NCI-H82 treated with DMSO at 0.1 percent for 48 hours (cell line): ENCODE data around the gene TIGD1.

ENCODE experiments used
- DNase-seq: peaks from one replicate; lab custom pipeline; 2025; ENCODE audit not compliant: unreplicated experiment; lab: John Stamatoyannopoulos, UW

Gene TIGD1

DNA sequence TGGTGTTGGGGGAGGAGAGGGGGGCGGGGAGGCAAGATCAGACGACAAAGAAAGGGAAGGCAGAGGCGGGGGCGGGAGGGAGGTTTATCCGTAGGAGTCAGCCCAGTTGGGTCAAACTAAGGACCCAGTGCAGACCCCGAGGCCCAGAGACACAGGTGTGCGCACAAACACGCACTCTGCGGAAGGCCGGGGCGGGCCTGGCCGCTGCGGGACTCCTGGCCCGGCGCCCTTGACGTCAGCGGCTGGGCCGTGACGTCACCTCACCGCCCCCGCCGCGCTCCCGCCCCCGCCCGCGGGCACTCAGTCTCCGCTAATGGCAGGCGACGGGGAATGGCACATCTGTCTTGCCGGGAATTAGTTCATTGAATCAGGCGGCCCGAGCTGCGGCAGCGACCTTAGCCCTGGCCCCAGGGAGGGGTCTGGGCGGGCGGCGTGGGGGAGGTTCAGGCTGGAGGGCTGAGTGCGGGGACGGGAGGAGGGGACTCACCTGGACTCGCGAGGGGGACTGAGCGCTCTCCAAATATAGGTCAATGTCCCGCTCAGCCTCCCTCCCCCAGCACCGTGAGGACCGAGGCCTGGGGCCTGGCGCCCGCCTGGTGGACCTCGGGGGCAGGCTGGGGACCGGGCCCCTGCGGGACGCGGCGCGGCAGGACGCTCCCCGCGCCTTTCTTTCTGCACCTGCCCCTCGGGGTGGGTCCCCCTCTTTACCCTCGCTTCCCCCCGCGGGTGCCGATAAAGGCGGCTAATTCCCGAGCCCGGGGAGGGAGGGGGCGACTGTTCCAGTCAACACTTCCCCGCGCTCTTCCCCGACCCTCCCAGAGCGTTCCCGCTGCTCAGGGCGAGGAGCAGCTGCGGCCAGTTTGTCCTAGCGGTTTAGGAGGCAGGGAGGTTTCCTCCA is 47.2 kb downstream of the TIGD1 start:
- peak; percentile 60 for DNase-seq

DNA sequence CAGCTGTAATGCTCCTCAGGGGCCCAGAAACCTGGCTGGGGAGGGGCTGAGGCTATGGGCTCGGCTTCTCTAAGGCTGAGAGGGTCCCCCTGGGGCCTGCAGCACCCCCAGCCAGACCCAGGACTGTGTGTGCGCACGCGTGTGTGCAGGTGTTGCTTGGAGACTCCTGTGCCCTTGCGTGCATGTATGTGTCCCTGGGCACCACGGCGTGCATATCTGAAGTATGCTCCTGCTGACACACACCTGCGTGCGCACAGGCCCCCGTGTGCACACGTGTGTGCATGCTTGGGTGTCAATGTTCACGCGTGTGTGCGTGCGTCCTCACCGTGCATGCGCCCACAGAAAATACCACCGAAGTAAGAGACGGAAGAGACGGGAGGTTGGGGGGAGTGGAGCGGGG is 47.8 kb downstream of the TIGD1 start:
- no peak for DNase-seq

DNA sequence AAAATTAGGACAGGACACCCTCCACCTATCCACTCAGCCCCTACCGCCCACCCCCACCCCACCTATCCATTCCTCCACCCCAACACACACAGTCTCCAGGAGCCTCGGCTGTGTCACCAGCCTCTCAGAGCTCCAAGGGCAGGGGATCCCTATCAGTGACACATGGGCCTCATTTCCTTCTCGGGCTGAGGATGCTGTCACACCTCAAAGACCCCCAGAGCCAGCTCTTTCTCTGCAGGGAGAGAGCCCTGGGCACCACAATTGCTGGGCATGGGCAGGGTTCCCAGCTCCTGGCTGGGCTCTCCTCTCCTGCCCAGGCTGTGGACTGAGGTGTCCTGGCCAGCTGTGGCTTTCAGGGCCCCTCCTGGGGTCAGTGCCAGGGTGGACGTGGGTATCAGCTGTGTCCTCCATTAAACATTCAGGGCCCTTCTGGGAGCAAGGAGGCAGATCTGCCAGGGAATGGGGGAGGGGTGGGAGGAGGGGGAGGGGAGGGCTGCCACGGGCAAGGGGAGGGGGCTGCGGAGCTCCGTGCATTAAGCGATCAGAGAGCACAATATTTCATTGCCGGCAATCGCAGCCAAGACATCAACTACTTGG is 48.5 kb downstream of the TIGD1 start:
- no peak for DNase-seq

DNA sequence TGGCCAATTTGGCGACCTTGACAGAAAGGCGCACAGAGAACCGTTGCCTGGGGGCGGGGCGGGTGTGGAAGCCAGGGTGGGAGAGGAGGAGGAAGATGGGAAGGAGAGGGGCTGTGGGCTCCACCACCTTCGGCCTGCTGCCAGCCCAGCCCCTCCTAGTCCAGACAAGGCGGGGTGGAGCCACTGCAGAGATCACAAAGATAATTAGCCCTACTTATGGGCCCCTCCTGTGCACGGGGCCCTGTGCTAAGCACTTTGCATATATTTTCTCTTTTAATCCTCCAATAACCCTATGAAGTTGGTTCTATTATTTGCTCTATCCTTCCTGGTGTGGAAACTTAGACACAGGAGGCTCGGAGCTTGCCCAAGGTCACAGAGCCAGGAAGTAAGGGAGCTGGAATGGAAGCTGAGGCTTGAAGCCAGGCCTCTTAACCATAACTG is 49.0 kb downstream of the TIGD1 start:
- DNase-seq = peak; percentile 74

DNA sequence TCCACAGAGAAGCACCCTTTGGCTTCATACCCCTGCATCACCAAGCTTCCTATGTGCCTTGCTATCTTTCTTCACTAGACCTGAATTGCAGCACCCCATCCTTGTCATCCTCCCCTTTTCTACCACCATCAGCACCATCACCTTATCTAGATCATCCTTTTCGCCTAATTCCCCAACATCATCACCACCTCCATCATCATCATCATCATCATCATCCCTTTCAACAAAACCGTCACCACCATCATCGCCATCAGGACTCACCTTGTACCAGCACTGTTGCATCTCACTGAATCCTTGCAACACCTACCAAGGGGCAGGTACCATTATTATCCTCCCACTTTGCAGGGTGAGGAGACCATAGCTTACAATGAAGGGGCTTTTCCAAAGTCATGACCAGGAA is 51.9 kb downstream of the TIGD1 start:
- DNase-seq = no peak
